Ovary (tissue), 3 donors: Measurements from ENCODE around the gene TRAPPC10.

Experiments used
- CTCF ChIP-seq, 3 donors: fragments of 450-650 bp in 2 of 3; fragments of 200-600 bp in 1 of 3; IDR thresholded peaks; one replicate each; pipeline versions ENCODE4 v1.5.1 to v1.8.0; 2016 to 2022; ENCODE audit warnings: antibody characterized with exemption in 3 of 3, mild to moderate bottlenecking in 1 of 3
- EP300 ChIP-seq: sonication (generic); formaldehyde crosslinking; IDR thresholded peaks from one replicate; pipeline ENCODE4 v1.6.1; 2017; ENCODE audit warnings: antibody characterized with exemption
- donor health status: DM: no; HTN: no; CAD: no.

- TF ChIP-seq CTCF (IDR thresholded peaks at IDR 0.05) (no peak), EP300 (no peak)
Measured at GRCh38 chr21:44013380-44014088, 1.4 kb downstream of the TRAPPC10 start.
